ENCODE measurements around the gene KCTD2.

DNA sequence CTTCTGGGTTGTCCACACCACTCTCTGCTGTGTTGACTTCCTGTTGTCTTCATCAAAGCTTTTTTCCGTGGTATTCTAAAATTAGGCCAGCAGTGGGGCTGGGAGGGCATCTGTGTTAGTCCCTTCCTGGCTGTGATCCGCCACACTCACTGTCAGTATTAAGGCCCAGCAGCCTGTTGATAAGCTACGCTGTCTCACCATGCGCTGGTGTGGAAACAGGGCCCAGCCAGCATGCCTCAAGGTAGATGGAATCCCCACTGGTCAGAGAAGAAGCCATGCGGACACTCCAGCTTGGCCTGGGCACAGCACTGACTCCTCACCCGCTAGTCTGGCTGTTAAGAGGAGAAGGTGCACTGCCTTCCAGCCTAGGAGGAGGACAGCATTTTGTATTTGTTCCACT is 48.2 kb upstream of the KCTD2 start:
- TF ChIP-seq POLR2A (IDR thresholded peaks at IDR 0.05) (no peak), POLR2AphosphoS5 (IDR thresholded peaks at IDR 0.05) (no peak), EP300 (IDR thresholded peaks at IDR 0.05) (no peak)
- TF ChIP-seq, protein P1, sequence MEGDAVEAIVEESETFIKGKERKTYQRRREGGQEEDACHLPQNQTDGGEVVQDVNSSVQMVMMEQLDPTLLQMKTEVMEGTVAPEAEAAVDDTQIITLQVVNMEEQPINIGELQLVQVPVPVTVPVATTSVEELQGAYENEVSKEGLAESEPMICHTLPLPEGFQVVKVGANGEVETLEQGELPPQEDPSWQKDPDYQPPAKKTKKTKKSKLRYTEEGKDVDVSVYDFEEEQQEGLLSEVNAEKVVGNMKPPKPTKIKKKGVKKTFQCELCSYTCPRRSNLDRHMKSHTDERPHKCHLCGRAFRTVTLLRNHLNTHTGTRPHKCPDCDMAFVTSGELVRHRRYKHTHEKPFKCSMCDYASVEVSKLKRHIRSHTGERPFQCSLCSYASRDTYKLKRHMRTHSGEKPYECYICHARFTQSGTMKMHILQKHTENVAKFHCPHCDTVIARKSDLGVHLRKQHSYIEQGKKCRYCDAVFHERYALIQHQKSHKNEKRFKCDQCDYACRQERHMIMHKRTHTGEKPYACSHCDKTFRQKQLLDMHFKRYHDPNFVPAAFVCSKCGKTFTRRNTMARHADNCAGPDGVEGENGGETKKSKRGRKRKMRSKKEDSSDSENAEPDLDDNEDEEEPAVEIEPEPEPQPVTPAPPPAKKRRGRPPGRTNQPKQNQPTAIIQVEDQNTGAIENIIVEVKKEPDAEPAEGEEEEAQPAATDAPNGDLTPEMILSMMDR (IDR thresholded peaks at IDR 0.05), result no peak

All from suprapubic skin (tissue), 4 donors.